IMR-90 (cell line): Measurements from ENCODE around the gene SLC2A2.

Source experiments
- BHLHE40 ChIP-seq: fragments of 150-350 bp; IDR thresholded peaks from 2 replicates; pipeline ENCODE4 v1.6.1; 2016; ENCODE audit warnings: mild to moderate bottlenecking, low read depth, low read length
- CEBPB ChIP-seq: IDR thresholded peaks from 2 replicates; pipeline ENCODE4 v1.6.1; 2012; ENCODE audit warnings: low read depth, low read length, improper control_type of control experiment
- CTCF ChIP-seq: conservative IDR thresholded peaks from 2 replicates; pipeline ENCODE4 v1.5.1; 2012; ENCODE audit warnings: mild to moderate bottlenecking, low read depth, low read length, improper control_type of control experiment
- ELK1 ChIP-seq: fragments of 150-350 bp; IDR thresholded peaks from 2 replicates; pipeline ENCODE4 v1.6.1; 2016; ENCODE audit warnings: low read depth, mild to moderate bottlenecking, low read length, moderate library complexity, borderline replicate concordance
- FOS ChIP-seq: fragments of 150-350 bp; IDR thresholded peaks from 2 replicates; pipeline ENCODE4 v1.6.1; 2016; ENCODE audit warnings: low read depth, low read length
- MAZ ChIP-seq: IDR thresholded peaks from 2 replicates; pipeline ENCODE4 v1.6.1; 2012; ENCODE audit warnings: low read depth, mild to moderate bottlenecking, low read length, improper control_type of control experiment, moderate library complexity, borderline replicate concordance
- POLR2A ChIP-seq: IDR thresholded peaks from 2 replicates; pipeline ENCODE4 v1.6.1; 2012; ENCODE audit warnings: mild to moderate bottlenecking, low read depth, low read length
- RAD21 ChIP-seq: IDR thresholded peaks from 2 replicates; pipeline ENCODE4 v1.6.1; 2012; ENCODE audit warnings: low read length, improper control_type of control experiment
- RCOR1 ChIP-seq: IDR thresholded peaks from 2 replicates; pipeline ENCODE4 v1.6.1; 2012; ENCODE audit warnings: mild to moderate bottlenecking, low read length, improper control_type of control experiment; ENCODE audit not compliant: insufficient replicate concordance
- RFX5 ChIP-seq: IDR thresholded peaks from 2 replicates; pipeline ENCODE4 v1.8.0; 2012; ENCODE audit warnings: low read depth, mild to moderate bottlenecking, low read length, moderate library complexity
- USF2 ChIP-seq: fragments of 150-350 bp; IDR thresholded peaks from 2 replicates; pipeline ENCODE4 v1.6.1; 2017; ENCODE audit warnings: mild to moderate bottlenecking, antibody characterized with exemption, low read length, low read depth

- TF ChIP-seq RFX5 (no peak), RAD21 (no peak), POLR2A (no peak), CTCF (no peak), BHLHE40 (no peak), RCOR1 (no peak), MAZ (no peak), CEBPB (no peak), USF2 (no peak), FOS (no peak), ELK1 (no peak)
Measured at GRCh38 chr3:170985304-170985703, 41.2 kb downstream of the SLC2A2 start.
